IMR-90 (cell line): Measurements from ENCODE around the gene ENO3.

Experiments used
- BHLHE40 ChIP-seq: fragments of 150-350 bp; IDR thresholded peaks from 2 replicates; pipeline ENCODE4 v1.6.1; 2016; ENCODE audit warnings: mild to moderate bottlenecking, low read depth, low read length
- CHD1 ChIP-seq: IDR thresholded peaks from 2 replicates; pipeline ENCODE4 v1.6.1; 2012; ENCODE audit warnings: low read depth, low read length, improper control_type of control experiment
- FOS ChIP-seq: fragments of 150-350 bp; IDR thresholded peaks from 2 replicates; pipeline ENCODE4 v1.6.1; 2016; ENCODE audit warnings: low read depth, low read length
- MAFK ChIP-seq: IDR thresholded peaks from 2 replicates; pipeline ENCODE4 v1.6.1; 2012; ENCODE audit warnings: low read depth, low read length, improper control_type of control experiment
- POLR2A ChIP-seq: IDR thresholded peaks from 2 replicates; pipeline ENCODE4 v1.6.1; 2012; ENCODE audit warnings: mild to moderate bottlenecking, low read depth, low read length
- RFX5 ChIP-seq: IDR thresholded peaks from 2 replicates; pipeline ENCODE4 v1.8.0; 2012; ENCODE audit warnings: low read depth, mild to moderate bottlenecking, low read length, moderate library complexity
- SMC3 ChIP-seq: fragments of 150-350 bp; IDR thresholded peaks from 2 replicates; pipeline ENCODE4 v1.6.1; 2016; ENCODE audit warnings: low read depth, mild to moderate bottlenecking, antibody characterized with exemption, low read length, moderate library complexity
- TF ChIP-seq, protein P1 (sequence below): conservative IDR thresholded peaks from 2 replicates; pipeline ENCODE4 v1.5.1; 2012; ENCODE audit warnings: mild to moderate bottlenecking, low read depth, low read length, improper control_type of control experiment

DNA sequence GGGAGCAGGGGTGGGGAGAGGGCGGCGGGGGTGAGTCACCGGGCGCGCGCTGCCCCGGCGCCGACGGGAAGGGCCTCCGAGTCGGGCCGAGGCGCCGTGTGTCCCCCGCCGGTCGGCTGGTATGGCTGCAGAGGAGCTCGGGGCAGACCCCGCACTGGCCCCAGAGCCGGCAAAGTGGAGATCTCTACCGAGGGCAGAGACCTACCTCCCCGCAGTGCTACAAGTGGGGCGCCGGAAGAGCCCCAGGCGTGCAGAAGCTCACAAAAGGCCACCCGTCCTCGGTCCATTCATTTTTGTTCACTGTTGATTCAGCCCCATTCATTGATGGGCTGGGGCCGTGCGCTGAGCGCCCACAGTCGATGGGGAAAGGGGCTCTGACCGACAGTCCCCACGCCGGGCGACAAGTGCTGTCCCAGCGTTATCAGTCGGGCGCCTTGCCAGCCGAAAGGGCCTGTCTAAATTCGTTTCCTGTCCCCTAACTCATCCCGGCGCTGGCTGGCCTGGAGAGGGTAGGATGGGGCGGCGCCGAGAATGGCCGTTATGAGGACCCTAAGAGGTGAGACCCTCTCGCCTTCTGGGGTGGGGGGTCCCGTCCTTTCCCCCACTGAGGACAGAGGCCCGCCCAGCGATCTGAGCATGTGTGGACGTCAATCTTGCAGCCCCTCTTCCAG, 709 bp upstream of the ENO3 start:
- TF ChIP-seq POLR2A (no peak), FOS (no peak), BHLHE40 (no peak), SMC3 (no peak), RFX5 (no peak), MAFK (no peak), CHD1 (no peak)
- TF ChIP-seq, protein P1, sequence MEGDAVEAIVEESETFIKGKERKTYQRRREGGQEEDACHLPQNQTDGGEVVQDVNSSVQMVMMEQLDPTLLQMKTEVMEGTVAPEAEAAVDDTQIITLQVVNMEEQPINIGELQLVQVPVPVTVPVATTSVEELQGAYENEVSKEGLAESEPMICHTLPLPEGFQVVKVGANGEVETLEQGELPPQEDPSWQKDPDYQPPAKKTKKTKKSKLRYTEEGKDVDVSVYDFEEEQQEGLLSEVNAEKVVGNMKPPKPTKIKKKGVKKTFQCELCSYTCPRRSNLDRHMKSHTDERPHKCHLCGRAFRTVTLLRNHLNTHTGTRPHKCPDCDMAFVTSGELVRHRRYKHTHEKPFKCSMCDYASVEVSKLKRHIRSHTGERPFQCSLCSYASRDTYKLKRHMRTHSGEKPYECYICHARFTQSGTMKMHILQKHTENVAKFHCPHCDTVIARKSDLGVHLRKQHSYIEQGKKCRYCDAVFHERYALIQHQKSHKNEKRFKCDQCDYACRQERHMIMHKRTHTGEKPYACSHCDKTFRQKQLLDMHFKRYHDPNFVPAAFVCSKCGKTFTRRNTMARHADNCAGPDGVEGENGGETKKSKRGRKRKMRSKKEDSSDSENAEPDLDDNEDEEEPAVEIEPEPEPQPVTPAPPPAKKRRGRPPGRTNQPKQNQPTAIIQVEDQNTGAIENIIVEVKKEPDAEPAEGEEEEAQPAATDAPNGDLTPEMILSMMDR: no peak
